Right renal cortex interstitium (tissue), 3 donors: Measurements from ENCODE around the gene SCN4B. TPM values are rescaled to one million over a fixed set of nuclear protein-coding genes. Genes with fewer than 3 reads are reported as not detected.

Experiments
- DNase-seq, 3 donors: peaks; one replicate each; pipeline ENCODE4 v3.0.0-alpha.2; 2013; ENCODE audit warnings: low read depth in 3 of 3, low spot score in 2 of 3
- polyA plus RNA-seq, 3 donors: library from polyadenylated mRNA; unstranded; fragments of 120-200 nt; gene quantifications; one replicate each; pipeline ENCODE4 v1.2.1, GENCODE V29; 2013; ENCODE audit not compliant: insufficient read length in 3 of 3

The SCN4B gene
- polyA plus RNA-seq, 3 donors, result 0.82 to 1.7 (median 1.1) TPM

DNA sequence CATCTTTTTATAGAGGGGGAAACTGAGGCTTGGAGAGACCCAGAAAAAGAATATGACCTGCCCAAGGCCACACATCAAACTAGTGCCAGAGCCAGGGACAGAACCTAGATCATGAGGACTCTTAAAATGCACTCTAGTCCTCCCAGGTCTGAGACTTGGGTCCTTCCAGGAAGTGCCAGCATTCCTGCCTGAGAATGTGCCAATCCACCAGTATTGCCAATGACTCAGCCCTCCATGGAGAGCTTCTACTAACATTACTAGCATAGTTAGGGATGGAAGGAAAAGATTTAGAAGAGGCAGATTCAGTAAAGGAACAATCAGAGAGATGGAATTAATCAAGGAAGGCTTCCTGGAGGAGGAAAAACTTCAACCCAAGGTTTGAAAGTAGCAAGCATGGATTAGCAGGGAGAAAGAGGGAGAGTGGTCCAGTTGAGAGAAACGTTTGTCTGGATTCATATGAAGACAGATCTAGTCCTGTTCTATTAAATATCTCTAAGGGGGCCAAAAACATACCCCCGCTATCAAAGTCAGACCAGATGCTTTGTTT is 45.8 kb downstream of the SCN4B start:
- DNase-seq, result no peak

DNA sequence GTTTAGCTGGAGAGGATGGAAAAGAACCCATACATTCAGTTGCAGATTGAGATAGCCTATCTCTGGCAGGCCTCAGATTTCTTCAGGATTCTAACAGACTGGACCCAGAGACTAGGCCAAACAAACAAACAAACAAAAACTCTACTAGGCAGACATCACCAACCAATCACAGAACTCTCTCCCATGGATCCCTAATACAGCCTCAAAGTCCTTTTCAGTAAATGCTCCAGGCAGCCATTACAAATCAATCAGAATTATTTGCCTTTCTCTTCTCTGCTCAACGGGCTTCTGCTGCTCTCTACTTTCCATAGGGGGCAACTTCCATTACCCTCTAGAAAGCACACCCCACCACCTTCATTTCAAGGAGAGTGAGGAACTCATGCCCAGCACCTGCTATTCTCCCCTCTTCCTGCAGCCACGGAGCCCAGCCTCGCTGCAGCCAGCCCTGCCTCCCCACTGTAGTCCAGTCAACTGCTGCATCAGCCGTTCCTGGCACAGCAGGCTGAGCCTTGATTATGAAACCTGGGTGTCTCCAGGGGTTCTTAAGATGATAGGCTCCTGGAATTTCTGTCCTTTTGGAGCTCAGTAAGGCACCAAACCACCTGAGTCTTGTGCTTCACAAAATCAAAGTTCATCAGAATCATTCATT is 46.8 kb downstream of the SCN4B start:
- no peak for DNase-seq

DNA sequence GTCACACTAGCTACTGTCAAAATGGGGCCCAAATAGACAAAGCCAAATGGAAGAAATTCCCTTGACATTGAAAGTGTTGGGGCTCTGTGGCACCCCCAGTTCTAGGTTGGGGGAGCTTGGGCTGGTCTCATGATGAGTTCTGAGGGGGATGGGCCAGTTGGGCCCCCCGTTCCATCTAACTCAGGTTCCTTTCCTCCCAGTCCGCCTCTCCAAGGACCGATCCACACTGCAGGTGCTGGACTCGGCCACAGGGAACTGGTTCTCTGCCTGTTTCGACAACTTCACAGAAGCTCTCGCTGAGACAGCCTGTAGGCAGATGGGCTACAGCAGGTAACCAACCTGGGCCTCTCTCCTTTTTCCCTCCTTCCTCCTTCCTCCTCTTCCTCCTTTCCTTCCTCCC is 48.1 kb downstream of the SCN4B start:
- no peak for DNase-seq

DNA sequence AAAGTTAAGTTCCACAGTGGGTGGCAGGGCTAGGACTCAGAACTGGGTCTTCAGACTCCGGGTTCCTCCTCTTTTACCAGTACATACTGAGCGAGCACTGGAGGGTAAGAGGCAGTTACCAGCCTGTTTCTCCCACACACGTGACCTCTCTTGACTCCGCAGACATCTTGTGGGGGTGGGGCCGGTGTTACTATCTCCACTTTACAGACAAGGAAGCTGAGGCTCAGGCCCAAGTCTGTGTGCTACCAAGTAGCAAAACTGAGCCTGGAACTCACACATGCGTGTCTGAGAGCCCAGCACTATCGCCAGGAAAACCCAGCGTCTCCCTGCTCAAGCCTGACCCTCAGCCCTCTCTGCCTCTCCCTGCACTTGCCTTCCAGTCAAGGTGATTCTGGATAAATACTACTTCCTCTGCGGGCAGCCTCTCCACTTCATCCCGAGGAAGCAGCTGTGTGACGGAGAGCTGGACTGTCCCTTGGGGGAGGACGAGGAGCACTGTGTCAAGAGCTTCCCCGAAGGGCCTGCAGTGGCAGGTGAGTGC is 49.8 kb downstream of the SCN4B start:
- DNase-seq, result no peak

DNA sequence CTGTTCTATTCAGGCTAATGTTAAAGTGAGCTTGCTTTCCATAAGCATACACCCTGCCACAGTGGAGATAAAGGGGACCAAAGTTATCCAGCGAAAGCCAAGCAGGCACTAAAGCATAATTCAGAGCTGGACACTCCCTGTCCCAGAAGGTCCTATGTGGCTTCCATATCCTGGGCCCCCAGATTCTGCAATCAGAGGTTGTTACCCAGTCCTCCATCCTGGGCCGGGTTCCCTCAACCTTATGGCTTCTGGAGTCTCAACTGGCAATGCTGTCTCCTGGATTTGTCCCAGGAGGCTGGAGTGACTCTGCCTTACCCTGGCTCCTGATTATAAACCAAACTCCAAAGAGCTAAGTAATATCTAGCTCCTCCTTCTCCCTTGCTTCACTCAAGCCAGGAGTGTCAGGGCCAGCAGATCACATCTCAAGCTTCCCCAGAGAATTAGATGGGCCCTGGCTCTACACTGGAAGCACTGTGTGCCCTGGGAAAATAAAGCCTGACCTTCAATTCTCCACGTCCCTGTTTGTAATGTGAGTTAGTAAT is 51.9 kb downstream of the SCN4B start:
- DNase-seq, result no peak

DNA sequence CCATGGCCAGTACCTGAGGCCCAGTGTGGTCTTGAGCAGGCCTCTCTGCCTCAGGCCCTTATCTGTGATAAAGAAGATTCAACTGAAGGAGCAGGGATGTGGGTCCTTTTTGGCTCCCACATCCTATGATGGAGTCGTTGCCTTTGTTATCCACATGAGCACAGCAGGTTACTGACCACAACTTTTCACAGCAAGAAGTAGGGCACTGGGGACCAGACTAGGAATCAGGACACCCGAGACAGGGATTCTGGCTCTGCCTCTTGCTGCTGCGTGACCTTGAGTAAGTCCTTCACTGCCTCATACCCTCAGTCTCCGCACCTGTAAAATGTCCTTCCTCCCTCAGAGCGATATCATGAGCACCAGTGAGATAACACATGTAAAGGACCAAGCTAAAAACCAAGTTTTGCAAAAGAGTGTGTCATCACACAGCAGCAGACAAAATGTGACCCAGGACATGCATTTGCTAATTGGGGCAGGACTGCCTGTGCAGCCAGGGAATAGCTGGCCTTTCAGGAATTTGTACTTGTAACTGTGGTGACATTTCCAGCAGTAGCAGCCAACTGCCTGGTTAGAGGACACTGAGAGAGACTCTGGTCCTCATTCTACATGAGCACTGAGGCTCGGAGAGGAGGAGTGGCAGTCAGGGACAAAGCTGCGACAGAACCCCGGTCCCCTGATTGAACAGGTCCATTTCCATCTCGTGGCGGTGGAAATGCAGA is 52.6 kb downstream of the SCN4B start:
- no peak for DNase-seq

DNA sequence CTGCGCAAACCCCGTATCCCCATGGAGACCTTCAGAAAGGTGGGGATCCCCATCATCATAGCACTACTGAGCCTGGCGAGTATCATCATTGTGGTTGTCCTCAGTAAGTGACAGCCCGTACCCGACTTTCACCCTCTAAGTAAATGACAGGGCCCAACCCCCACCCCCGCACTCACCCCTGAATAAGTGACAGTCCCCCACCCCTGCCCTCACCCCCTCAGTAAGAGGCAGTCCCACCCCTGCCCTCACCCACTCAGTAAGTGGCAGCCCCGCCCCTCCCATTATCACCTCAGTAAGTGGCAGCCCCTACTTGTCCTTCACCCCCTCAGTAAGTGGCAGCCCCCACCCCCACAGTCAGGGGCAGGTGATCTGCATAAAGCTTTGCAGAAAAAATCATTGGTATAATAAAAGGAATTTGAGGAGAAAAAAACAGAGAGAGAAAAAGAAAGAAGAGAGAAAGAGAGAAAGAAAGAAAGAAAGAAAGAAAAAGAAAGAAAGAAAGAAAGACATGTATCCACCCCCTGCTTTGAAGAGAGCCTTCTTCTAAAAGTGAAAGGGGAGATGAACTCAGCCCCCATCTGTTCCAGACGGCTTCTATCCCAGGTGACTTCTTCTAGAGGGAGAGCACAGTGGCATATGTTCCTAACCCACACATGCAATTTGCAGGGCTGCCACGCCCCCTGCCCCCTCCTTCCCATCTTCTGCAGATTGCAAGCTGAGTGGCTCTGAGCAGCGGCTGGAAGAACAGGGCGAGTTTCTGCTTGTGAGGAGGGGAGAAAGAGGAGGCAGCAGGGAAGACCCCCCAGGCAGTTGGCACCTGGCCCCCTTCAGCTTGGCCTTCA is 53.4 kb downstream of the SCN4B start:
- no peak for DNase-seq

DNA sequence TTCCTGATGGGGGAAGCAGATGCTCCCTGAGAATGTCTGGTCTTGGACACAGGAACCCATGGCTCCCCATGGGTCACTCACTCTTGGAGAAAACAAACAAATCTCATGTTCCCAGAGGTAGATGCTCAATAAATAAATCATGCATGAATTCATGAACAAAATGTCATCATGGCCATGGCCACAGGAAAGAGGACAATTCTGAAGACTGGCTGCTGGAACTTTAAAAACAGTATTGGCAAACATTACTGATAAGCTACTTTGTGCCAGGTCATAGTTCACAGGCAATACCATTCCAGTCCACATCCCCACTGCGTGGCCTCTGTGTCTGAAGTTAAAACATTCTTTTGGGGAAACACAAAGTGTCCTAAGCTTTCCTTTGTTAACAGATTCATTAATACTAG is 56.7 kb downstream of the SCN4B start:
- DNase-seq, result no peak

DNA sequence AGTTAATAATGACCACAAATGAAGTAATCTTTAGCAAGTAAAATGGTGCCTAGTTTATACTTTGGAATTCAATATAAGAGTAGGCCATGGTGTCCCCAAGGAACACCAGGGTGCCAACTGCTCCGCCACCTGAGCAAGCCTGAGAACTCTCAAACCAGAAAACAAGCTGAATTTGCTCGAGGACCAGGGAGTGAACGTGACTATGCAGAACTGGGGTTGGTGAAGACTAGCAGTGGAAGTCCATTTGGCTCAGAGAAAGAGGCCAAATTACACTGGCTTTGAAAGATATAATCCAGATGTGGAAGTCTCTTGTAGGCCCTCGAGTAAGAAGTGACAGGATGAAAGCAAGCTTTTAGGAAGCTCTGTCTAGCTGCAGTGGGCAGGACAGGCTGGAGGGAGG is 57.1 kb downstream of the SCN4B start:
- DNase-seq, result no peak

DNA sequence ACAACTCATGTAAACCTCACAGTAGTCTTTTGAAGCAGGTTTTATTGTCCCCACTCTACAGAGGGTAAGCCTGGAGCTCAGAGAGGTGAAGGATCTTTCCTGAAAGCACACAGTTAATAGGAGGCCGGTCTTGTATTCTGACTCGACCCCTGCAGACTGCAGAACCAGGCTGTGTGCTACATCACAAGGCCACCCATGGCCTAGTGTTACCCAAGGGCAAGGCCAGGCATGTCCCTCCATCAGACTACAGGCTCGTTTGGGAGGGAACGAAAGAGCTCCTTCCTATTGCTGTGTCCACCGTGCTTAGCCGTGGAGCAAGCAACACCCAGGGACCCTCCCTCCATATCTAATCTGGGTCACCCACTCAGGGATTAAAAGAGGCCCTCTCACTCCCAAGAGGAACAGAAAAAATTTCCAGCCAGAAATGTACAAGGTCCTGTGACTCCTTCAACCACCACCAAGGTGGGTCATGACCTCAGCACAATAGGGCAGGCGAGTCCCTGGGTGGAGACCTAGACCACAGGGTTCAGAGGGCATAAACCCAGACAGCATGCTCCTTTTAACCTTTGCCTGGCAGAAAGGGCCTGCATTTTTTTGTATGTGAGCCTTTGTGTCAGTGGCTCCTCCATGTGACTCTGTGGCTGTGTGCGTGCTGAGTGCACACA is 59.6 kb downstream of the SCN4B start:
- no peak for DNase-seq

DNA sequence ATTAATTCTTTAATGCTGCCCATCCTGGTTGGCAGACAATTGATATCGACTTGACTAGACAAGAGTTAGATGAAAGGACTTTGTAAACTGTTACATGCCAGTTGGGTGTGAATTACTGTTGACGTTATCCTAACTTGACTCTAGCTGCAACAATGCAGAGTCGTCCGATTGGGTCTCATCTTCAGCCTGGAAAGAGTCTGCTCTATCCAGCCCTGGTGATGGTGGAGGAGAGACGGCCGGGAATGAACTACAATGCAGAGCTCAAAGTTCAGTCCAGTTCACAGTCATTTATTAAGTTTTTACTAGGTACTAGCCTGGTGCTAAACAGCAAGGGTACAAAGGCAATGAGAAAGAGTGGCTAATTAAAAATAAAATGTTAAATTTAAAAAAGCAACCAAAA is 60.9 kb downstream of the SCN4B start:
- DNase-seq, result no peak

DNA sequence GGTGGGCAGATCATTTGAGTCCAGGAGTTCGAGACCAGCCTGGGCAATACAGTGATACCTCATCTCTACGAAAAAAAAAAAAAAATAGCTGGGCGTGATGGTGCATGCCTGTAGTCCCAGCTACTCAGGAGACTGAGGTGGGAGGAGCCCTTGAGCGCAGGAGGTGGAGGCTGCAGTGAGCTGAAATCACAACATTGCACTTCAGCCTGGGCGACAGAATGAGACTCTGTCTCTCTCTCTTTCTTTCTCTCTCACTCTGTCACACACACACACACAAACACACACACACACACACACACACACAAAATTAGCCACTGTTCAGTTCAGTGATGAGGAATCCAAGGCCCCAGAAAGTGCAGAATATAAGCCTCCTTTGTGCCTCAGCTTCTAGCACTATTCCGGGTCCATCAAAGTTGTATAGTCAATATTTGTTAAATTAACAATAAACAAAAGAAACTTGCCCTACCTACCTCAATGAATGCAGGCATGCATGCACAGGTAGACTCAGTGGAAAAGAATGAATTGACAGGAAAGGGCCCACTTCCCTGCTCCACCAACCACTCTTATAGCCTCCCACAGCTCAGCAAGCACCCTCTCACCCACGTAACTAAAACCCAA is 62.0 kb downstream of the SCN4B start:
- no peak for DNase-seq

DNA sequence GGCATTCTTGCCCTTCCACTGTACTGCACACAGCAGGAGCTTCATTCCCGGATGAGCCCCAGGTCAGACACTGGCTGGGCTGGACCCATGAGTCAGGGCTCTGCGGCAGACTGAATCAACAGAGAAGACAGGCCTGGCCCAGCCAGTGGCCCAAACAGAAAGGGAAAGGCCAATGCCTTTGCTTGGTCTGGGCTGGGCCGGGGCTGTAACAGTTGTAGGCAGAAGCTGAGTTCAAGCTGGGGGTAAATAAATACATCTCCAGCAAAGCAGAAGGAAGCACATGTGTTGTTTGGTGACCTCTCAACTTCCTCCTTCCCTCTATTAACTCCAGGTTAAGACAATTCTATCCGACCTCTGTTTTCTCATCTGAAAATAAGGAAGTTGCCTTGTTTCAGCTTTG is 64.1 kb downstream of the SCN4B start:
- DNase-seq, result no peak

DNA sequence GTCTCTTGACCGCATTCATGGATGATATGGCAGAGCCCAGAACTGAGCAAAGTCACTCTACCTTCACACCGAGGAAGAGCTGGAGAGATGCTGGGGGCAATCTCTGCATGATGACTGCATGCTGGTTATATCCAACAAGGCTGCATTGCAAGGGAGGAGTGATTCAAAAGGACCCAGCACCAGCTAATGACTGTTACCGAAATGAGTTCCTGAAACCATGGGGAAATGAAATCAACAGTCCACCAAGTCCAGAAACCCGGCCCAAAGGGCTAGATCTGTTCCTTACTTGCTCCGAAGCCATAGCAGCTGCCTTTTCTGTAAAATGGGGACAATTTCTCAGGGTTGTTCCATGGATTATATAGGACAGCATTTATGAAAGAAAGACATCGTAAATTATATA is 64.7 kb downstream of the SCN4B start:
- no peak for DNase-seq

DNA sequence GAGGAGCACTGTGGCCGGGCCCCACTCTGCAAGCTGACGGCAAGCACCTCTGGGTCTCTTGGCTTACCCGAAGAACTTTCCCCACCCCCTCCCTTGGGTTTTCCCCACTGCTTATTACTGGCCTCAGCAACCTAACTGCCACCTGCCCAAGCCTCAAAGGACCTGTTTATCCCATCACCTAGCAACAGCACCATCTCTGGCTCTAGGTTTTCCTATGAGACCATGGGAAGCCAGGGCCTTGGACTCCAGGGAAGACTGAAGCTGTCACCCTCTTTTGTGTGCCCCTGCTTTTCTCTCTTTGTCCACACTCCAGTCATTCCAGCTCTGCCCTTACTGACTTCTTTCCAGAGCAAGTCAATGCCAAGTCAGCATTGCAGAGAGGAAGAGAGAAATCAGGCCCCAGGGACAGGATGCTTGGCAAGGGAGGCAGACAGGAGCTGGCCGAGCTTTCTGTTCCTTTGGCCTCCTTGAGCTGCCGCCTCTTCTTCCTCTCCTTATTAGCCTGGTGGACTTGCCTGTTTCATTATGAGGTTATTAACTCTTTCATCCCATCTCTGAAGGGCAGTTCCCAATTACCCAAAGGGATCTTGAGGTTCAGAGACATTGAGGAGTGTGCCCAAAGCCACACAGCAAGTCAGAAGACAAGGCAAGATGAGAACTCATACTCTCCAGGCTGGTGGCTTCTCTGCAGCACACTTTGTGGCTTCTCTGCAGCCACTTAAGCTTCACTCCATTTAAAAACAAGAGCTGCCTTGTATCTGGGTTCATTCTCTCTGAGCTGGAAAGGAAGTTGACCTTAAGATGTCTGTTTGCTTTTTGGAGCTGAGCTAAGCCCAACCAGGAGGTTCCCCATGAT is 65.5 kb downstream of the SCN4B start, which contains the start of gene SMIM35:
SMIM35 (minus strand) TSS at position 51 of the 856 bp plus-strand sequence. CDS start 206 bp downstream, outside the sequence.
- DNase-seq, result no peak

DNA sequence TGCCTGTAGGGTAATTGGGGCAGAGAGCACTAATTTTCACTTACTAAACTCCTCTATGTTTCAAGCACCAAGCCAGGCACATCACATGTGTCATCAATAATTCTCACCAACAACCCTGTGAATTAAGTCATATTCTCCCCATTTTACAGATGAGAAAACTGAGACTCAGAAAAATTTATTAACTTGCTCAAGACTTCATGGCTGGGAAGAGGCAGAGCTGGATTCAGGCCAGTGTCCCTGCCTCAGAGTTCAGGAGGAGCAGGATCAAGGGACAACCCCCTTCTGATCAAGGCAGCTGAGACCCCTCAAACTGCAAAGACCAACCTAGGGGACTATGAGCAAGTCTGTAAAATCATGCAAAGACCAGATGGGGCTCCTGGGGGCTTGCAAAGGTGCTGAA is 68.0 kb downstream of the SCN4B start:
- no peak for DNase-seq

DNA sequence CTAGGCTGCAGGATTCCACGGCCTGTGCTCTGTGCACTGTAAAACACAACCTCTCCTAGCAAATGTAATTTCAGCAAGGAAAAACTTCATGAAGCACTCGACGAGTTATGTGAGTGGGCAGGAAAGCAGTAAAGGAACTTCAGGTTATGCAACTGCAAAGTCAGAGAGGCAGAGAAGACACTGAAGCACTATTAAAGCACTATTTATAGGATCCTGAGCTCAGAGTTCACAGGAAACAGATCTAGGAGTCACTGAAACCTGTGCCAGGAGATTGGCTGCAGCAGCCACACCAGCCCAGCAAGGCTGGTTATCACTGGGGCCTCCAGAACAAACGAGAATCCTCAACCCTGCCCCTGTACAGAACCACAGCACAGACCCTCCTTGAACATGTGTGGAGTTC is 68.4 kb downstream of the SCN4B start:
- no peak for DNase-seq
